Duodenal mucosa (tissue), 2 donors: ENCODE data around the gene ZNF385A.

Experiments
- H3K27ac ChIP-seq: one replicate; pipeline ENCODE4 v1.7.0; 2013; ENCODE audit warnings: low read depth, low read length
- H3K27me3 ChIP-seq, 2 donors: one replicate each; pipeline ENCODE4 v1.7.0; 2013; ENCODE audit warnings: low read length in 2 of 2, control low read depth in 1 of 2; ENCODE audit not compliant: insufficient read depth in 2 of 2, control insufficient read depth in 1 of 2
- H3K36me3 ChIP-seq, 2 donors: one replicate each; pipeline ENCODE4 v1.7.0; 2013; ENCODE audit warnings: low read length in 2 of 2, control low read depth in 1 of 2; ENCODE audit not compliant: insufficient read depth in 2 of 2, control insufficient read depth in 1 of 2
- H3K4me1 ChIP-seq, 2 donors: one replicate each; pipeline ENCODE4 v1.7.0; 2013; ENCODE audit warnings: low read length in 2 of 2, control low read depth in 1 of 2; ENCODE audit not compliant: insufficient read depth in 2 of 2, control insufficient read depth in 1 of 2
- H3K4me3 ChIP-seq, 2 donors: one replicate each; pipeline ENCODE4 v1.7.0; 2013; ENCODE audit warnings: low read length in 2 of 2, low read depth in 1 of 2
- H3K9ac ChIP-seq, 2 donors: one replicate each; pipeline ENCODE4 v1.7.0; 2013; ENCODE audit warnings: low read length in 2 of 2, low read depth in 1 of 2
- H3K9me3 ChIP-seq, 2 donors: one replicate each; pipeline ENCODE4 v1.7.0; 2013; ENCODE audit warnings: low read length in 2 of 2, control low read depth in 1 of 2; ENCODE audit not compliant: control insufficient read depth in 1 of 2

The ZNF385A gene

GRCh38 chr12:54392485-54393206, 8.1 kb upstream of the ZNF385A start:
- H3K36me3 ChIP-seq, result peaks cover 0 to 15% of the 10 kb centered on the region in 2 donors
- H3K9me3 ChIP-seq, result no peaks in the 10 kb centered on the region
- peaks cover 5 to 8% of the 10 kb centered on the region in 2 donors for H3K4me1 ChIP-seq
- H3K27me3 ChIP-seq, result no peaks in the 10 kb centered on the region
- H3K27ac ChIP-seq, result no peak overlapping the region
- H3K4me3 ChIP-seq, result no peak overlapping the region
- H3K9ac ChIP-seq, result no peak overlapping the region

GRCh38 chr12:54390668-54391551, 6.4 kb upstream of the ZNF385A start:
- Histone ChIP-seq H3K4me3 (peak overlapping the region; percentile 36 to 53), H3K36me3 (peaks cover 0 to 2% of the 10 kb centered on the region in 2 donors), H3K9ac (peak overlapping the region in 1 of 2 donors; percentile 11), H3K27ac (no peak overlapping the region), H3K9me3 (no peaks in the 10 kb centered on the region), H3K4me1 (peaks cover 5 to 19% of the 10 kb centered on the region in 2 donors), H3K27me3 (no peaks in the 10 kb centered on the region)

- no peak overlapping the region for H3K4me3 ChIP-seq
- peaks cover 7 to 26% of the 10 kb centered on the region in 2 donors for H3K4me1 ChIP-seq
- H3K36me3 ChIP-seq, result no peaks in the 10 kb centered on the region
- no peaks in the 10 kb centered on the region for H3K9me3 ChIP-seq
- no peaks in the 10 kb centered on the region for H3K27me3 ChIP-seq
- no peak overlapping the region for H3K9ac ChIP-seq
- no peak overlapping the region for H3K27ac ChIP-seq
These were observed 5.7 kb upstream of the ZNF385A start for GRCh38 chr12:54390176-54390667.

- H3K27me3 ChIP-seq, result no peaks in the 10 kb centered on the region
- H3K9ac ChIP-seq, result no peak overlapping the region
- no peak overlapping the region for H3K4me3 ChIP-seq
- no peaks in the 10 kb centered on the region for H3K9me3 ChIP-seq
- no peak overlapping the region for H3K27ac ChIP-seq
- H3K4me1 ChIP-seq, result peaks cover 9 to 31% of the 10 kb centered on the region in 2 donors
- H3K36me3 ChIP-seq, result no peaks in the 10 kb centered on the region
These were observed 5.2 kb upstream of the ZNF385A start for GRCh38 chr12:54389607-54390175.

DNA sequence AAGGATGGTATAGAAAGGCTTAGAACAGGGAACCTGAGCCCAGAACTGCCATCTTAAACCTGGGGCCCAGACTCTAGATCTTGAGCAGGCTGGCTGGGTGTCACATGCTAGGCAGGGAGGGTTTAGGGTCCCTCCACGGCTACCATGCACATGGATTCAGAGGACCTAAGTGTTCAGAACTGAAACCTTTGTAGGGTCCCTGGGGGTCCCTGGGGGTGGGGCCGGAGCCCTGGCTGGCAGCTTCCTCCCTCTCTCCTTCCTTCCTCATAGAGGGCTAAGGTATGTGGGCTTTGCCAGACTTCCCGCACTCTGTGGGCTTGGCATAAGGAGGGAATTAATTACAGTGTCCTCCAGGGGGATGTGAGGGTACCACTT, 4.6 kb upstream of the ZNF385A start:
- Histone ChIP-seq H3K4me1 (peaks cover 11 to 34% of the 10 kb centered on the region in 2 donors), H3K9ac (no peak overlapping the region), H3K4me3 (no peak overlapping the region), H3K27ac (no peak overlapping the region), H3K36me3 (no peaks in the 10 kb centered on the region), H3K9me3 (no peaks in the 10 kb centered on the region), H3K27me3 (no peaks in the 10 kb centered on the region)

DNA sequence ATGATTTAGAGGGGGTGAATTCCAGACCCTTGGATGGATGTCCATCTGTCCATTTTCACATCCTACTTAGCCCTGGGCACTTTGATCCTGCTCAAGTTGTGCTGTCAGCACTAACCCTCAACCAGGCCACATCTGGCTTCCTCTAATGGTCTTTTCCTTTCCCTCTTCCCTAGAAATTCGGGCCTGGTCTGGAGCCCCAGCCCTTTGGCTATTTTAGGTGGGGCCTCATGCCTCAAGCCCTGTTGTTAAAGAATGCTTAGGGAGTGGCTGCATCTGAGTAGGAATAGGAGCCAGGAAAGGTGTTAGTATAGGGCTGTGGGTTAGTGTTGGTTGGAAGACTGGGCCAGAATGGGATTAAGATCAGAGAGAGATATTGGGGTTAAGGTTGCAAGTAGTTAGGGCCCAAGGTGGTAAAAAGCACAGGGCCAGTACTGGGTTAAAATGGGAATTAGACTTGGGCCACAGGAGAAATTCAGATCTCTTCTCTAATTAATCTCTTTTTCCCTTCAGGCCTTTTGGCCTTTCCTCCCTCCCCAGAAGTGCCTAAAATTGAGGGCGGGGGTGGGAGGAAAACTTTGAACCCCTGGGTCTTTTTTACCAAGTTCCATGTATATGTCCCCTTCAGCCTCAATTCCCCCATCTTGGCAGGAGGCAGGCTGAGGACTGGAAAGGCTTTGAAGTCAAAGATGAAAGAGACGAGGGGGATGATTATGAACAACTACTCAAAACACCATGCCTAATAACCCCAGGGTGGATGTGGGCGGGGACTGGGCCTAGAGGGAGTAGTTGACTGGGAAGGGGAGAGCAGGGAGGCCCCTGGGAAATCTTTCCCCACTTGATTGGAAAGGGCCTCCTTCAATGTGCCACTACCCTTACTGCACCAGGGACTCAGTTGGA, 4.0 kb upstream of the ZNF385A start:
- H3K4me1 ChIP-seq, result peaks cover 11 to 34% of the 10 kb centered on the region in 2 donors
- no peaks in the 10 kb centered on the region for H3K27me3 ChIP-seq
- H3K36me3 ChIP-seq, result no peaks in the 10 kb centered on the region
- H3K4me3 ChIP-seq, result no peak overlapping the region
- H3K27ac ChIP-seq, result no peak overlapping the region
- H3K9me3 ChIP-seq, result no peaks in the 10 kb centered on the region
- H3K9ac ChIP-seq, result no peak overlapping the region

- no peak overlapping the region for H3K9ac ChIP-seq
- peaks cover 11 to 34% of the 10 kb centered on the region in 2 donors for H3K4me1 ChIP-seq
- no peaks in the 10 kb centered on the region for H3K36me3 ChIP-seq
- no peaks in the 10 kb centered on the region for H3K27me3 ChIP-seq
- no peaks in the 10 kb centered on the region for H3K9me3 ChIP-seq
- H3K27ac ChIP-seq, result no peak overlapping the region
- no peak overlapping the region for H3K4me3 ChIP-seq
These were observed 2.6 kb upstream of the ZNF385A start for GRCh38 chr12:54387114-54387467.

GRCh38 chr12:54386403-54387113, 2.0 kb upstream of the ZNF385A start:
- no peak overlapping the region for H3K9ac ChIP-seq
- H3K4me1 ChIP-seq, result peaks cover 7 to 34% of the 10 kb centered on the region in 2 donors
- H3K27ac ChIP-seq, result no peak overlapping the region
- no peaks in the 10 kb centered on the region for H3K36me3 ChIP-seq
- no peak overlapping the region for H3K4me3 ChIP-seq
- no peaks in the 10 kb centered on the region for H3K27me3 ChIP-seq
- H3K9me3 ChIP-seq, result no peaks in the 10 kb centered on the region

GRCh38 chr12:54385251-54385914, 850 bp upstream of the ZNF385A start:
- Histone ChIP-seq H3K4me3 (no peak overlapping the region), H3K27ac (peak overlapping the region; percentile 22), H3K9ac (no peak overlapping the region)

More at GRCh38 chr12:54385251-54385914, 850 bp upstream of the ZNF385A start:
- Histone ChIP-seq H3K27me3 (no peaks in the 10 kb centered on the region), H3K4me1 (peaks cover 6 to 34% of the 10 kb centered on the region in 2 donors), H3K9me3 (no peaks in the 10 kb centered on the region), H3K36me3 (no peaks in the 10 kb centered on the region)
